Loucy (cell line): Measurements from ENCODE around the gene ATG13.

ENCODE experiments used
- H2AFZ ChIP-seq: fragments of 200-600 bp; sonication (generic); 2 replicates; pipeline ENCODE4 v1.6.0; 2016; ENCODE audit warnings: antibody characterized with exemption, mild to moderate bottlenecking, low read length, moderate library complexity
- H3F3A ChIP-seq: fragments of 200-600 bp; 2 replicates; pipeline ENCODE4 v1.6.0; 2016; ENCODE audit warnings: antibody characterized with exemption, low read depth, mild to moderate bottlenecking
- H3K27me3 ChIP-seq: fragments of 200-600 bp; sonication (generic); 2 replicates; pipeline ENCODE4 v1.6.1; 2014; ENCODE audit warnings: low read length, mild to moderate bottlenecking; ENCODE audit not compliant: insufficient read depth, poor library complexity, severe bottlenecking
- H3K36me3 ChIP-seq: fragments of 200-600 bp; sonication (generic); 2 replicates; pipeline ENCODE4 v1.6.1; 2016; ENCODE audit warnings: low read length; ENCODE audit not compliant: insufficient read depth
- H3K4me1 ChIP-seq: fragments of 200-600 bp; sonication (generic); 2 replicates; pipeline ENCODE4 v1.5.1; 2014; ENCODE audit warnings: low read length, mild to moderate bottlenecking; ENCODE audit not compliant: insufficient read depth, poor library complexity, severe bottlenecking
- H3K4me2 ChIP-seq: fragments of 200-600 bp; sonication (generic); 2 replicates; pipeline ENCODE4 v1.6.0; 2014; ENCODE audit warnings: antibody characterized with exemption, low read length, low read depth, mild to moderate bottlenecking; ENCODE audit not compliant: poor library complexity, severe bottlenecking
- H3K4me3 ChIP-seq: fragments of 200-600 bp; sonication (generic); 2 replicates; pipeline ENCODE4 v1.5.1; 2014; ENCODE audit warnings: low read length, mild to moderate bottlenecking, mixed read lengths; ENCODE audit not compliant: poor library complexity, severe bottlenecking
- H3K79me2 ChIP-seq: fragments of 200-600 bp; sonication (generic); 2 replicates; pipeline ENCODE4 v1.6.1; 2014; ENCODE audit warnings: low read length; ENCODE audit not compliant: insufficient read depth
- H3K9ac ChIP-seq: fragments of 200-600 bp; sonication (generic); 2 replicates; pipeline ENCODE4 v1.6.0; 2014; ENCODE audit warnings: mild to moderate bottlenecking, low read depth, low read length, moderate library complexity; ENCODE audit not compliant: poor library complexity, severe bottlenecking
- H3K9me2 ChIP-seq: fragments of 200-600 bp; sonication (generic); replicated peaks from 2 replicates; pipeline ENCODE4 v1.6.1; 2016; ENCODE audit warnings: low read depth, low read length, mixed read lengths
- H3K9me3 ChIP-seq: fragments of 200-600 bp; sonication (generic); 2 replicates; pipeline ENCODE4 v1.6.1; 2014; ENCODE audit warnings: mild to moderate bottlenecking, antibody characterized with exemption, low read length, low read depth; ENCODE audit not compliant: insufficient read depth
- H4K20me1 ChIP-seq: fragments of 200-600 bp; sonication (generic); 2 replicates; pipeline ENCODE4 v1.6.0; 2014; ENCODE audit warnings: antibody characterized with exemption, low read length, mild to moderate bottlenecking; ENCODE audit not compliant: insufficient read depth, poor library complexity, severe bottlenecking
- CTCF ChIP-seq: fragments of 200-600 bp; sonication (generic); conservative IDR thresholded peaks from 2 replicates; pipeline ENCODE4 v1.5.1; 2014; ENCODE audit warnings: mild to moderate bottlenecking, antibody characterized with exemption, low read length
- EZH2phosphoT487 ChIP-seq: fragments of 200-600 bp; IDR thresholded peaks from 2 replicates; pipeline ENCODE4 v1.6.1; 2018; ENCODE audit warnings: antibody characterized with exemption, mild to moderate bottlenecking, moderate library complexity, borderline replicate concordance

ATG13 gene

GRCh38 chr11:46642627-46643335 lies 25.4 kb downstream of the ATG13 start:
- no peaks in the 10 kb centered on the region for H3K9me2 ChIP-seq
- no peaks in the 10 kb centered on the region for H3K27me3 ChIP-seq
- peaks cover 6% of the 10 kb centered on the region for H3K4me1 ChIP-seq
- TF ChIP-seq CTCF (no peak), EZH2phosphoT487 (no peak)
- no peaks in the 10 kb centered on the region for H3K9me3 ChIP-seq
- peaks cover 5% of the 10 kb centered on the region; the same call in 1 of the 2 replicates for H3K79me2 ChIP-seq
- H3K4me3 ChIP-seq, result no peak overlapping the region
- no peak overlapping the region for H3K9ac ChIP-seq
- no peaks in the 10 kb centered on the region for H4K20me1 ChIP-seq
- no peak overlapping the region for H2AFZ ChIP-seq
- peaks cover 47% of the 10 kb centered on the region; the same call in 1 of the 2 replicates for H3K36me3 ChIP-seq
- no peaks in the 10 kb centered on the region for H3F3A ChIP-seq
- H3K4me2 ChIP-seq, result no peak overlapping the region

GRCh38 chr11:46643531-46643930 lies 26.2 kb downstream of the ATG13 start:
- Histone ChIP-seq H3K36me3 (peaks cover 54% of the 10 kb centered on the region; the same call in 1 of the 2 replicates), H3K27me3 (no peaks in the 10 kb centered on the region), H3K9me2 (no peaks in the 10 kb centered on the region), H3K4me1 (peaks cover 6% of the 10 kb centered on the region), H3K4me2 (no peak overlapping the region), H4K20me1 (no peaks in the 10 kb centered on the region), H3F3A (no peaks in the 10 kb centered on the region), H2AFZ (no peak overlapping the region), H3K4me3 (no peak overlapping the region), H3K79me2 (peaks cover 5% of the 10 kb centered on the region; the same call in 1 of the 2 replicates), H3K9me3 (no peaks in the 10 kb centered on the region), H3K9ac (no peak overlapping the region)
- no peak for TF ChIP-seq CTCF
- TF ChIP-seq EZH2phosphoT487, result no peak

- Histone ChIP-seq H3K9me3 (no peaks in the 10 kb centered on the region), H3K4me3 (no peak overlapping the region), H3K27me3 (no peaks in the 10 kb centered on the region), H2AFZ (no peak overlapping the region), H3K9me2 (no peaks in the 10 kb centered on the region), H3K4me1 (peaks cover 6% of the 10 kb centered on the region), H3K9ac (no peak overlapping the region), H3K4me2 (no peak overlapping the region), H3F3A (no peaks in the 10 kb centered on the region), H4K20me1 (no peaks in the 10 kb centered on the region), H3K36me3 (peaks cover 54% of the 10 kb centered on the region; the same call in 1 of the 2 replicates), H3K79me2 (peaks cover 5% of the 10 kb centered on the region; the same call in 1 of the 2 replicates)
- no peak for TF ChIP-seq CTCF
- TF ChIP-seq EZH2phosphoT487, result no peak
Measured at GRCh38 chr11:46643986-46644385, 26.6 kb downstream of the ATG13 start.
